Endothelial cell of umbilical vein (primary cell): ENCODE measurements around the gene SASH3. TPM values are rescaled to one million over a fixed set of nuclear protein-coding genes. Genes with fewer than 3 reads are reported as not detected.
A peak's percentile ranks its signal among the peaks of the same experiment; 100 is the strongest.

Source experiments
- BruUV-seq: library from RNA; stranded (reverse); fragments of 400-500 nt; replicated peaks from 2 replicates; lab custom pipeline; 2021; lab: Mats Ljungman, UMichigan
- CTCF ChIA-PET: fragments of 300-600, 350-600 bp; sonication (Branson Sonifier 250); formaldehyde crosslinking; loops from one replicate; lab custom pipeline; 2021; ENCODE audit warnings: antibody characterized with exemption, inconsistent platforms; lab: Charles Lee
- POLR2A ChIA-PET: fragments of 300-600, 350-600 bp; sonication (Branson Sonifier 250); formaldehyde crosslinking; loops from one replicate; lab custom pipeline; 2021; ENCODE audit warnings: antibody characterized with exemption, inconsistent platforms; lab: Charles Lee
- DNase-seq: peaks from one replicate; pipeline ENCODE4 v3.0.0-alpha.2; 2011; ENCODE audit warnings: low read depth, low spot score
- FAIRE-seq: peaks from 2 replicates; lab custom pipeline; 2011; peaks lifted over from hg19 to GRCh38; lab: Jason Lieb, UNC
- H2AFZ ChIP-seq: 2 replicates; pipeline ENCODE4 v1.6.0; 2012; ENCODE audit warnings: low read depth, low read length, control low read depth, inconsistent platforms
- H3K27ac ChIP-seq: 2 replicates; pipeline ENCODE4 v1.5.1; 2011; ENCODE audit warnings: low read depth, mild to moderate bottlenecking, control low read depth, low read length, moderate library complexity; ENCODE audit not compliant: insufficient read depth
- H3K27me3 ChIP-seq, 2 experiments: 2 replicates each; pipeline versions ENCODE4 v1.6.0 to v1.6.1; 2011; ENCODE audit warnings: low read length in 2 of 2, mixed read lengths in 1 of 2; ENCODE audit not compliant: control insufficient read depth in 2 of 2, insufficient read depth in 2 of 2
- H3K36me3 ChIP-seq, 2 experiments: 2 replicates in 1 of 2; 3 replicates in 1 of 2; pipeline ENCODE4 v1.5.1; 2011; ENCODE audit warnings: low read length in 2 of 2, mild to moderate bottlenecking in 1 of 2, moderate library complexity in 1 of 2; ENCODE audit not compliant: control insufficient read depth in 2 of 2, insufficient read depth in 2 of 2; ENCODE audit errors: extremely low read depth in 1 of 2
- H3K4me1 ChIP-seq: 3 replicates; pipeline ENCODE4 v1.5.1; 2011; ENCODE audit warnings: mild to moderate bottlenecking, low read length; ENCODE audit not compliant: control insufficient read depth, insufficient read depth; ENCODE audit errors: extremely low read depth
- H3K4me2 ChIP-seq: 2 replicates; pipeline ENCODE4 v1.6.1; 2011; ENCODE audit warnings: low read length, control low read depth, mixed read lengths; ENCODE audit not compliant: insufficient read depth
- H3K4me3 ChIP-seq, 3 experiments: fragments of 200-600 bp in 1 of 3; sonication (generic), shearing (Covaris generic) in 1 of 3; replicated peaks in 1 of 3; 2 replicates each; pipeline ENCODE4 v1.5.1; 2011 to 2016; ENCODE audit warnings: control low read depth in 3 of 3, low read length in 3 of 3, mild to moderate bottlenecking in 2 of 3, inconsistent platforms in 1 of 3, low read depth in 1 of 3, moderate library complexity in 1 of 3; ENCODE audit not compliant: insufficient read depth in 1 of 3
- H3K79me2 ChIP-seq: 2 replicates; pipeline ENCODE4 v1.6.0; 2012; ENCODE audit warnings: low read length, inconsistent platforms; ENCODE audit not compliant: control insufficient read depth, insufficient read depth
- H3K9ac ChIP-seq: replicated peaks from 2 replicates; pipeline ENCODE3; 2011; ENCODE audit warnings: low read length, control low read depth; ENCODE audit not compliant: insufficient read depth; ENCODE audit errors: extremely low read depth
- H3K9me1 ChIP-seq: replicated peaks from 3 replicates; pipeline ENCODE4 v1.6.0; 2011; ENCODE audit warnings: mild to moderate bottlenecking, low read length; ENCODE audit not compliant: control insufficient read depth, insufficient read depth; ENCODE audit errors: extremely low read depth
- H3K9me3 ChIP-seq: replicated peaks from 2 replicates; pipeline ENCODE4 v1.5.1; 2012; ENCODE audit warnings: low read length, inconsistent platforms; ENCODE audit not compliant: control insufficient read depth, insufficient read depth
- H4K20me1 ChIP-seq: replicated peaks from 2 replicates; pipeline ENCODE3; 2011; ENCODE audit warnings: mild to moderate bottlenecking, low read length; ENCODE audit not compliant: control insufficient read depth, insufficient read depth; ENCODE audit errors: extremely low read depth
- CTCF ChIP-seq, 2 donors: IDR thresholded peaks; 1 replicate in 1 of 2; 2 replicates in 1 of 2; pipeline ENCODE4 v1.5.1; 2011; ENCODE audit warnings: low read length in 2 of 2, mild to moderate bottlenecking in 2 of 2, moderate library complexity in 2 of 2, control low read depth in 1 of 2, inconsistent platforms in 1 of 2, low read depth in 1 of 2; ENCODE audit not compliant: insufficient read depth in 1 of 2; ENCODE audit errors: extremely low read depth in 1 of 2
- EZH2 ChIP-seq: IDR thresholded peaks from 2 replicates; pipeline ENCODE4 v1.6.1; 2012; ENCODE audit warnings: borderline replicate concordance, low read depth, mild to moderate bottlenecking, moderate library complexity, low read length, inconsistent platforms; ENCODE audit not compliant: severe bottlenecking
- FOS ChIP-seq: IDR thresholded peaks from 2 replicates; pipeline ENCODE4 v1.6.1; 2011; ENCODE audit warnings: mild to moderate bottlenecking, low read length, moderate library complexity, borderline replicate concordance; ENCODE audit not compliant: insufficient read depth
- GATA2 ChIP-seq: IDR thresholded peaks from 2 replicates; pipeline ENCODE4 v1.7.0; 2011; ENCODE audit warnings: low read depth, mild to moderate bottlenecking, moderate library complexity, mixed read lengths, low read length; ENCODE audit not compliant: insufficient read length, insufficient read depth
- JUN ChIP-seq: IDR thresholded peaks from 2 replicates; pipeline ENCODE4 v1.6.1; 2011; ENCODE audit warnings: borderline replicate concordance, low read depth; ENCODE audit not compliant: insufficient read length, insufficient read depth
- MAX ChIP-seq: IDR thresholded peaks from 2 replicates; pipeline ENCODE4 v1.6.1; 2011; ENCODE audit not compliant: insufficient read depth, insufficient read length
- MYC ChIP-seq: IDR thresholded peaks from one replicate; pipeline ENCODE4 v1.6.1; 2011; ENCODE audit warnings: mild to moderate bottlenecking, low read depth, low read length
- POLR2A ChIP-seq: IDR thresholded peaks from 2 replicates; pipeline ENCODE4 v1.6.1; 2012; ENCODE audit warnings: low read depth, mild to moderate bottlenecking, control low read depth, low read length
- POLR2AphosphoS5 ChIP-seq: IDR thresholded peaks from 2 replicates; pipeline ENCODE4 v1.6.1; 2012; ENCODE audit warnings: low read depth, mild to moderate bottlenecking, control low read depth, low read length, moderate library complexity; ENCODE audit not compliant: insufficient read depth
- dilution Hi-C: fragments of 300-500 bp; cut with MboI; formaldehyde crosslinking; loops from one replicate; pipeline ENCODE4 v1.15.0; 2019; ENCODE audit warnings: low sequenced_read_pairs; ENCODE audit not compliant: extremely low pct_ligation_motif_present
- intact Hi-C: fragments of 100-400 bp; cut with micrococcal nuclease; formaldehyde crosslinking; loops from one replicate; pipeline ENCODE4 v1.10.0; 2022
- polyA plus RNA-seq, 4 experiments: library from polyadenylated mRNA; depleted of rRNA in 3 of 4; stranded (reverse) in 3 of 4; unstranded in 1 of 4; fragments of >200 nt; gene quantifications; 2 replicates each; pipeline versions ENCODE4 v1.2.1 to v1.2.3, GENCODE V29; 2011 to 2012; ENCODE audit warnings: missing spikeins in 1 of 4
- total RNA-seq: library from RNA; stranded (reverse); gene quantifications from 2 replicates; pipeline ENCODE4 v1.2.3, GENCODE V29; 2021

The SASH3 gene
- total and polyA plus RNA-seq, 2 donors (not counting 3 experiments of a cell fraction or from before 2014, with no cell fraction given) = not detected

GRCh38 chrX:129836827-129837226 lies 57.1 kb downstream of the SASH3 start:
- no peak for TF ChIP-seq MYC
- TF ChIP-seq POLR2AphosphoS5 = no peak
- no peak for TF ChIP-seq EZH2
- no peak for TF ChIP-seq JUN
- TF ChIP-seq MAX = no peak
- no peak for TF ChIP-seq GATA2
- no peak for TF ChIP-seq FOS
- TF ChIP-seq POLR2A = no peak
- no peak for FAIRE-seq
- CTCF ChIA-PET = no interaction called here

GRCh38 chrX:129840344-129840743 lies 60.6 kb downstream of the SASH3 start:
- CTCF ChIA-PET = no interaction called here
- no peak for FAIRE-seq

More at GRCh38 chrX:129836827-129837226, 57.1 kb downstream of the SASH3 start:
- H3K27ac ChIP-seq = no peak overlapping the region
- H3K79me2 ChIP-seq = peaks cover 17% of the 10 kb centered on the region
- peaks cover 0 to 2% of the 10 kb centered on the region in 2 experiments for H3K36me3 ChIP-seq
- H3K4me2 ChIP-seq = no peak overlapping the region
- H3K4me3 ChIP-seq = no peak overlapping the region
- POLR2A ChIA-PET = no interaction called here
- no peak overlapping the region for H2AFZ ChIP-seq
- no peaks in the 10 kb centered on the region for H3K4me1 ChIP-seq
- H3K9ac ChIP-seq = no peak overlapping the region
- BruUV-seq = no TSS peak
- H4K20me1 ChIP-seq = no peaks in the 10 kb centered on the region
- DNase-seq = no peak
- H3K9me1 ChIP-seq = no peaks in the 10 kb centered on the region
- no peaks in the 10 kb centered on the region for H3K9me3 ChIP-seq
- dilution Hi-C loops = no loop called here
- intact Hi-C loops = no loop called here
- no peaks in the 10 kb centered on the region for H3K27me3 ChIP-seq

More at GRCh38 chrX:129840344-129840743, 60.6 kb downstream of the SASH3 start:
- DNase-seq = peak; percentile 1
- H2AFZ ChIP-seq = no peak overlapping the region
- no TSS peak for BruUV-seq
- no peaks in the 10 kb centered on the region for H3K27me3 ChIP-seq
- H4K20me1 ChIP-seq = no peaks in the 10 kb centered on the region
- H3K4me2 ChIP-seq = no peak overlapping the region
- peaks cover 4% of the 10 kb centered on the region for H3K4me1 ChIP-seq
- H3K79me2 ChIP-seq = peaks cover 22% of the 10 kb centered on the region
- no peak overlapping the region for H3K4me3 ChIP-seq
- peaks cover 0 to 2% of the 10 kb centered on the region in 2 experiments for H3K36me3 ChIP-seq
- TF ChIP-seq EZH2 (no peak), POLR2A (no peak), CTCF (IDR thresholded peaks at IDR 0.05; ENCODE audit: extremely low read depth in 1 of 2, insufficient read depth in 1 of 2, low read depth in 1 of 2, low read length in 2 of 2) (no peak), MAX (no peak), FOS (no peak), MYC (no peak), POLR2AphosphoS5 (no peak), JUN (no peak), GATA2 (no peak)
- no peaks in the 10 kb centered on the region for H3K9me3 ChIP-seq
- POLR2A ChIA-PET = no interaction called here
- no peak overlapping the region for H3K27ac ChIP-seq
- dilution Hi-C loops (no loop called here), intact Hi-C loops (loop anchor here (5.0 kb wide), 1 partner anchor 233 kb away; no protein-coding TSS in a partner anchor)
- H3K9me1 ChIP-seq = no peaks in the 10 kb centered on the region
- H3K9ac ChIP-seq = no peak overlapping the region
